HCT116 (cell line): Measurements from ENCODE around the gene ZNF80.

Experiments
- ELF1 ChIP-seq: IDR thresholded peaks from 2 replicates; pipeline ENCODE4 v1.6.1; 2012; ENCODE audit warnings: low read depth, borderline replicate concordance
- JUND ChIP-seq: IDR thresholded peaks from 2 replicates; pipeline ENCODE4 v1.6.1; 2012
- POLR2A ChIP-seq: IDR thresholded peaks from 2 replicates; pipeline ENCODE4 v1.7.0; 2011; ENCODE audit warnings: borderline replicate concordance; ENCODE audit not compliant: insufficient read depth, insufficient read length; ENCODE audit errors: extremely low read depth
- SP1 ChIP-seq: IDR thresholded peaks from 2 replicates; pipeline ENCODE4 v1.6.1; 2012; ENCODE audit warnings: low read depth

GRCh38 chr3:114252954-114253353, 15.6 kb upstream of the ZNF80 start:
- TF ChIP-seq JUND = no peak
- no peak for TF ChIP-seq SP1
- TF ChIP-seq ELF1 = no peak
- no peak for TF ChIP-seq POLR2A
